ENCODE measurements around the gene GLS2.
A peak's percentile ranks its signal among the peaks of the same experiment; 100 is the strongest.
"Not testable (repeated sequence)": the region's sequence is repeated elsewhere in the genome, so short reads cannot be mapped to it uniquely, and the experiment has no call there.

The GLS2 gene

GRCh38 chr12:56488041-56488955, at the start of gene GLS2:
Gene GLS2 (minus strand): TSS chr12:56488161. CDS start chr12:56488118, 43 bp downstream.
- DNase-seq (ENCODE audit: low read depth), result peak; percentile 31
- H3K4me3 ChIP-seq (ENCODE audit: low read depth, low read length), result peak within 1 kb of the TSS; percentile 57

- no peak overlapping the region for H3K4me3 ChIP-seq (ENCODE audit: low read depth, low read length)
- DNase-seq (ENCODE audit: low read depth), result no peak
These were observed 49.6 kb upstream of the GLS2 start for GRCh38 chr12:56537546-56537945.

- DNase-seq (ENCODE audit: low read depth), result no peak
- H3K4me3 ChIP-seq (ENCODE audit: low read depth, low read length), result no peak overlapping the region
These were observed 42.6 kb upstream of the GLS2 start for GRCh38 chr12:56530390-56531055.

GRCh38 chr12:56529656-56530055, 41.7 kb upstream of the GLS2 start:
- no peak for DNase-seq (ENCODE audit: low read depth)
- no peak overlapping the region for H3K4me3 ChIP-seq (ENCODE audit: low read depth, low read length)

- no peak overlapping the region for H3K4me3 ChIP-seq (ENCODE audit: low read depth, low read length)
- DNase-seq (ENCODE audit: low read depth), result no peak
These were observed 40.9 kb upstream of the GLS2 start for GRCh38 chr12:56528846-56529245.

- H3K4me3 ChIP-seq (ENCODE audit: low read depth, low read length), result peak overlapping the region; percentile 66
- DNase-seq (ENCODE audit: low read depth), result no peak
These were observed 34.6 kb upstream of the GLS2 start for GRCh38 chr12:56522411-56523193.

- peak; percentile 80 for DNase-seq (ENCODE audit: low read depth)
- peak within 1 kb of the TSS; percentile 66 for H3K4me3 ChIP-seq (ENCODE audit: low read depth, low read length)
These were observed 33.8 kb upstream of the GLS2 start, which contains the start of gene RBMS2 for GRCh38 chr12:56521590-56522371. Gene RBMS2 (plus strand): TSS chr12:56521820. CDS start chr12:56522024, 204 bp downstream.

- peak overlapping the region; percentile 66 for H3K4me3 ChIP-seq (ENCODE audit: low read depth, low read length)
- DNase-seq (ENCODE audit: low read depth), result no peak
These were observed 33.2 kb upstream of the GLS2 start for GRCh38 chr12:56521209-56521589.

GRCh38 chr12:56520506-56520905, 32.5 kb upstream of the GLS2 start:
- no peak overlapping the region for H3K4me3 ChIP-seq (ENCODE audit: low read depth, low read length)
- no peak for DNase-seq (ENCODE audit: low read depth)

GRCh38 chr12:56520048-56520447, 32.1 kb upstream of the GLS2 start:
- H3K4me3 ChIP-seq (ENCODE audit: low read depth, low read length), result no peak overlapping the region
- DNase-seq (ENCODE audit: low read depth), result no peak

GRCh38 chr12:56518570-56518969, 30.6 kb upstream of the GLS2 start:
- no peak for DNase-seq (ENCODE audit: low read depth)

GRCh38 chr12:56517854-56518253, 29.9 kb upstream of the GLS2 start:
- DNase-seq (ENCODE audit: low read depth), result no peak
- no peak overlapping the region for H3K4me3 ChIP-seq (ENCODE audit: low read depth, low read length)

More at GRCh38 chr12:56518570-56518969, 30.6 kb upstream of the GLS2 start:
- no peak overlapping the region for H3K4me3 ChIP-seq (ENCODE audit: low read depth, low read length)

- not testable (repeated sequence) for DNase-seq (ENCODE audit: low read depth); H3K4me3 ChIP-seq (ENCODE audit: low read depth, low read length)
These were observed 26.0 kb upstream of the GLS2 start for GRCh38 chr12:56514014-56514318.

GRCh38 chr12:56510786-56511185, 22.8 kb upstream of the GLS2 start:
- no peak for DNase-seq (ENCODE audit: low read depth)
- no peak overlapping the region for H3K4me3 ChIP-seq (ENCODE audit: low read depth, low read length)

GRCh38 chr12:56499879-56500278, 11.9 kb upstream of the GLS2 start:
- not testable (repeated sequence) for DNase-seq (ENCODE audit: low read depth); H3K4me3 ChIP-seq (ENCODE audit: low read depth, low read length)

- not testable (repeated sequence) for DNase-seq (ENCODE audit: low read depth); H3K4me3 ChIP-seq (ENCODE audit: low read depth, low read length)
These were observed 11.5 kb upstream of the GLS2 start for GRCh38 chr12:56499452-56499851.

- H3K4me3 ChIP-seq (ENCODE audit: low read depth, low read length); DNase-seq (ENCODE audit: low read depth): not testable (repeated sequence)
These were observed 10.4 kb upstream of the GLS2 start for GRCh38 chr12:56498126-56498902.

- DNase-seq (ENCODE audit: low read depth); H3K4me3 ChIP-seq (ENCODE audit: low read depth, low read length): not testable (repeated sequence)
These were observed 8.7 kb upstream of the GLS2 start for GRCh38 chr12:56496704-56497103.
